GM12891 (cell line): ENCODE results near the gene ADAM15.

Experiments
- PAX5 ChIP-seq: IDR thresholded peaks from 2 replicates; pipeline ENCODE4 v1.6.1; 2011; ENCODE audit warnings: low read length, moderate library complexity, mild to moderate bottlenecking; ENCODE audit not compliant: insufficient read depth, severe bottlenecking
- POLR2A ChIP-seq: IDR thresholded peaks from 2 replicates; pipeline ENCODE4 v1.6.1; 2011; ENCODE audit warnings: low read depth, low read length, control low read depth
- POLR2AphosphoS5 ChIP-seq: IDR thresholded peaks from 2 replicates; pipeline ENCODE4 v1.6.1; 2011; ENCODE audit warnings: low read depth, low read length, control low read depth
- SPI1 ChIP-seq: IDR thresholded peaks from 2 replicates; pipeline ENCODE4 v1.6.1; 2011; ENCODE audit warnings: low read depth, low read length, control low read depth

- TF ChIP-seq POLR2A (no peak), POLR2AphosphoS5 (no peak), SPI1 (no peak), PAX5 (no peak)
These were observed 34.5 kb downstream of the ADAM15 start for GRCh38 chr1:155085504-155086127.
